22Rv1 (cell line): ENCODE measurements around the gene GSPT1.
"Not testable (repeated sequence)": the region's sequence is repeated elsewhere in the genome, so short reads cannot be mapped to it uniquely, and the experiment has no call there.

ENCODE experiments used
- H3K27ac ChIP-seq: fragments of 450-650 bp; 2 replicates; pipeline ENCODE4 v1.5.1; 2017
- CTCF ChIP-seq: fragments of 450-650 bp; IDR thresholded peaks from 2 replicates; pipeline ENCODE4 v1.5.1; 2017; ENCODE audit warnings: mild to moderate bottlenecking
- ZFX ChIP-seq: fragments of 450-650 bp; IDR thresholded peaks from 2 replicates; pipeline ENCODE4 v1.6.1; 2017; ENCODE audit warnings: antibody characterized with exemption, borderline replicate concordance

The GSPT1 gene

GRCh38 chr16:11915644-11916523 lies at the start of gene GSPT1:
TSS of gene GSPT1 (minus strand) at chr16:11915956. CDS start at chr16:11915720, 236 bp downstream.
- TF ChIP-seq ZFX (no peak), CTCF (no peak)
- peak within 1 kb of the TSS; percentile 87 for H3K27ac ChIP-seq

GRCh38 chr16:11964761-11965551 lies 49.2 kb upstream of the GSPT1 start, which contains the start of gene TNFRSF17:
TSS of gene TNFRSF17 (plus strand) at chr16:11965210. CDS start at chr16:11965325, 115 bp downstream.
- TF ChIP-seq ZFX (no peak), CTCF (no peak)
- H3K27ac ChIP-seq = no peak within 1 kb of the TSS

GRCh38 chr16:11963706-11964105 lies 48.0 kb upstream of the GSPT1 start:
- TF ChIP-seq CTCF (no peak), ZFX (no peak)
- no peak overlapping the region for H3K27ac ChIP-seq

DNA sequence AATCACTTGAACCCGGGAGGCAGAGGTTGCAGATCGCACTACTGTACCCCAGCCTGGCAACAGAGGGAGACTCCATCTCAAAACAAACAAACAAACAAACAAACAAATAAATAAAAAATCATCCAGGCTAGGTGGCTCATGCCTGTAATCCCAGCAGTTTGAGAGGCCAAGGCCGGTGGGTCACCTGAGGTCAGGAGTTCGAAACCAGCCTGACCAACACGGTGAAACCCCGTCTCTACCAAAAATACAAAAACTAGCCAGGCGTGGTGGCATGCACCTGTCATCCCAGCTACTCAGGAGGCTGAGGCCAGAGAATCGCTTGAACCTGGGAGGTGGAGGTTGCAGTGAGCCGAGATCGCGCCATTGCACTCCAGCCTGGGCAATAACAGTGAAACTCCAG lies 47.2 kb upstream of the GSPT1 start:
- not testable (repeated sequence) for H3K27ac ChIP-seq

DNA sequence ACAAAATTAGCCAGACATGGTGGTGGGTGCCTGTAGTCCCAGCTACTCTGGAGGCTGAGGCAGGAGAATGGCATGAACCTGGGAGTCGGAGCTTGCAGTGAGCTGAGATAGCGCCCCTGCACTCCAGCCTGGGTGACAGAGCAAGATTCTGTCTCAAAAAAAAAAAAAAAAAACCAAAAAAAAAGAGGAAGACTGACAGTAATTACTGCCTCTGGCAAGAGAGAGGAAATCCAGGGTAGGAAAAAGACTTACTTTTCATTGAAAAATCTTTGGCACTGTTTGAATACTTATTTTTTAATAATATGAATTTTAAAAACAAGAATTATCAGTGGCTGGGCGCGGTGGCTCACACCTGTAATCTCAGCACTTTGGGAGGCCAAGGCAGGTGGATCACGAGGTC lies 46.7 kb upstream of the GSPT1 start:
- not testable (repeated sequence) for H3K27ac ChIP-seq

- H3K27ac ChIP-seq = no peak overlapping the region
- TF ChIP-seq ZFX = no peak
- TF ChIP-seq CTCF = no peak
These were observed 42.0 kb upstream of the GSPT1 start for GRCh38 chr16:11957591-11958395.

- H3K27ac ChIP-seq = no peak overlapping the region
- TF ChIP-seq ZFX (no peak), CTCF (no peak)
These were observed 40.8 kb upstream of the GSPT1 start for GRCh38 chr16:11956558-11956957.

GRCh38 chr16:11955713-11956123 lies 40.0 kb upstream of the GSPT1 start:
- no peak for TF ChIP-seq ZFX
- no peak overlapping the region for H3K27ac ChIP-seq

GRCh38 chr16:11953576-11953975 lies 37.8 kb upstream of the GSPT1 start:
- H3K27ac ChIP-seq = not testable (repeated sequence)
